ENCODE data around the gene XPO6.
"Not testable (repeated sequence)": the region's sequence is repeated elsewhere in the genome, so short reads cannot be mapped to it uniquely, and the experiment has no call there.

The XPO6 gene

DNA sequence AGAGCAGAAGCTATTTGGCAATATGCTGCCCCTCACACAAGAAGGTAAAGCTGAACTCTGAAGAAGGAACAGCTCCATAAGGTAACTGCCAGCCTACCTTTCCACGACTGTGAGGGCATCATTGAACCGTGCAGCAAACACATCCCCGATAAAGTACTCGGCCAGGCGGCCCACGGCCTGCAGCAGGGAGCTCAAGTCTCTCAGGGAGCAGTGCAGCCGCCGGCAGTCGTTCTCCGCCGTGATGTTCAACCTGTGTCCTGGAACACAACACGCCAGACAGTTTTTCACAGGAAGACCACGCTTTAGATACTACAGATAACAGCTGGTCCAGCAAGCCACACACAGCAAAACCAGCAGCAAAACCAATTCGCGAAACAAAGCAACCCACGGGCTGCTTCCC lies 86.2 kb downstream of the XPO6 start:
- no peak overlapping the region for H3K27ac ChIP-seq
- TF ChIP-seq ZFX (IDR thresholded peaks at IDR 0.05; ENCODE audit: borderline replicate concordance) (no peak), CTCF (IDR thresholded peaks at IDR 0.05) (no peak)

DNA sequence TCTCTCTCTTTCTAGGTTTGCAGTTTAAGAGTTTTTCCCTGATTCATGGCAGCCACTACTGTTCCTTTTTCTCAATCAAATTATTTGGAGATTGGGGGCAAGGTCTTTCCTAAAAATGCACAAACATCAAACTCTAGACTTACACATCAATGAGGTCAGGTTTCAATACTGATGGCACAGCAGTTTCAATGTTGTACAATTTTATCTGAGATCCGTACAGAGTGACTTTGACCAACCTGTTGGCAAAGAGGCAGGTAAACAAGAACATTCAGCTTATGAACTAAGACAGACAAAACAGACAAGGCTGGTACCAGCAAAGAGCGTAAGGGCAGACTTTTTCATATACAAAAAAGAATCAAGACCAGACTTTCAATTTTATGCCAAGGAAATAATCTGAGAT lies 90.2 kb downstream of the XPO6 start:
- TF ChIP-seq ZFX (IDR thresholded peaks at IDR 0.05; ENCODE audit: borderline replicate concordance) (no peak), CTCF (IDR thresholded peaks at IDR 0.05) (no peak)
- no peak overlapping the region for H3K27ac ChIP-seq

GRCh38 chr16:28120754-28121153 lies 91.0 kb downstream of the XPO6 start:
- no peak for TF ChIP-seq CTCF (IDR thresholded peaks at IDR 0.05)
- no peak overlapping the region for H3K27ac ChIP-seq

DNA sequence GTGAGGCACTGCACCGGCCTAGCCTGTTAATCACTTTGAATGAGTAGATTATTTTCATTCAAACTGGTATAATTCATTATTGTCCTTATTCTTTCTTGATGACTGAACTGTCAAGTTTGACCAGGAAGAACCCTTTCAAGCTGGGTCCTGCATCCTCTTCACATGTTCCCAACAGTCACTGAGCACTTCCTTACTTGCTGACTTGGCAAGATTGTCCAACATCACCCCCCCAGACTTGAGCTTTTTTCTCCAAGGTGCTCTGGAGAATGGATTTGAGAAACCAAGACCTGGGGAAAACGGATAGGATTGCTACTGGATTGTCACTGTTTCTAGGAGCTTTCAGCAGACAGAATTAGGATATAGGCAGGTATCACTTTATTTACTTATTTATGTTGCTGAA lies 93.1 kb downstream of the XPO6 start:
- TF ChIP-seq CTCF (IDR thresholded peaks at IDR 0.05) (no peak), ZFX (IDR thresholded peaks at IDR 0.05; ENCODE audit: borderline replicate concordance) (no peak)
- H3K27ac ChIP-seq, result no peak overlapping the region

- no peak overlapping the region for H3K27ac ChIP-seq
- TF ChIP-seq CTCF (IDR thresholded peaks at IDR 0.05) (no peak), ZFX (IDR thresholded peaks at IDR 0.05; ENCODE audit: borderline replicate concordance) (no peak)
Observed at GRCh38 chr16:28117168-28117565, 94.6 kb downstream of the XPO6 start.

GRCh38 chr16:28115866-28116265 lies 95.9 kb downstream of the XPO6 start:
- not testable (repeated sequence) for H3K27ac ChIP-seq

- no peak overlapping the region for H3K27ac ChIP-seq
- TF ChIP-seq CTCF (IDR thresholded peaks at IDR 0.05), result no peak
- no peak for TF ChIP-seq ZFX (IDR thresholded peaks at IDR 0.05; ENCODE audit: borderline replicate concordance)
Observed at GRCh38 chr16:28112908-28113307, 98.9 kb downstream of the XPO6 start.

GRCh38 chr16:28110977-28111376 lies 100.8 kb downstream of the XPO6 start:
- no peak overlapping the region for H3K27ac ChIP-seq
- TF ChIP-seq CTCF (IDR thresholded peaks at IDR 0.05) (no peak), ZFX (IDR thresholded peaks at IDR 0.05; ENCODE audit: borderline replicate concordance) (no peak)

Measured in 22Rv1 (cell line).